Tibial nerve (tissue), 3 donors: ENCODE results near the gene PAIP2.

Experiments
- POLR2A ChIP-seq, 2 donors: fragments of 450-650 bp; IDR thresholded peaks; one replicate each; pipeline ENCODE4 v1.6.1; 2017; ENCODE audit warnings: antibody characterized with exemption in 2 of 2, mild to moderate bottlenecking in 2 of 2, moderate library complexity in 2 of 2
- TF ChIP-seq, protein P1 (sequence below), 5 experiments: fragments of 200-600 bp in 3 of 5; fragments of 450-650 bp in 2 of 5; sonication (generic) in 3 of 5; IDR thresholded peaks; one replicate each; pipeline ENCODE4 v1.5.1; 2016 to 2019; ENCODE audit warnings: antibody characterized with exemption in 5 of 5, mild to moderate bottlenecking in 3 of 5, moderate library complexity in 2 of 5

GRCh38 chr5:139392324-139392677 lies 50.6 kb downstream of the PAIP2 start:
- TF ChIP-seq, protein P1, sequence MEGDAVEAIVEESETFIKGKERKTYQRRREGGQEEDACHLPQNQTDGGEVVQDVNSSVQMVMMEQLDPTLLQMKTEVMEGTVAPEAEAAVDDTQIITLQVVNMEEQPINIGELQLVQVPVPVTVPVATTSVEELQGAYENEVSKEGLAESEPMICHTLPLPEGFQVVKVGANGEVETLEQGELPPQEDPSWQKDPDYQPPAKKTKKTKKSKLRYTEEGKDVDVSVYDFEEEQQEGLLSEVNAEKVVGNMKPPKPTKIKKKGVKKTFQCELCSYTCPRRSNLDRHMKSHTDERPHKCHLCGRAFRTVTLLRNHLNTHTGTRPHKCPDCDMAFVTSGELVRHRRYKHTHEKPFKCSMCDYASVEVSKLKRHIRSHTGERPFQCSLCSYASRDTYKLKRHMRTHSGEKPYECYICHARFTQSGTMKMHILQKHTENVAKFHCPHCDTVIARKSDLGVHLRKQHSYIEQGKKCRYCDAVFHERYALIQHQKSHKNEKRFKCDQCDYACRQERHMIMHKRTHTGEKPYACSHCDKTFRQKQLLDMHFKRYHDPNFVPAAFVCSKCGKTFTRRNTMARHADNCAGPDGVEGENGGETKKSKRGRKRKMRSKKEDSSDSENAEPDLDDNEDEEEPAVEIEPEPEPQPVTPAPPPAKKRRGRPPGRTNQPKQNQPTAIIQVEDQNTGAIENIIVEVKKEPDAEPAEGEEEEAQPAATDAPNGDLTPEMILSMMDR (IDR thresholded peaks at IDR 0.05) = peak in 1 of 5 experiments; percentile 63
- no peak for TF ChIP-seq POLR2A (IDR thresholded peaks at IDR 0.05)
